Measurements from ENCODE around the gene OR13A1.
"Not testable (repeated sequence)": the region's sequence is repeated elsewhere in the genome, so short reads cannot be mapped to it uniquely, and the experiment has no call there.

DNA sequence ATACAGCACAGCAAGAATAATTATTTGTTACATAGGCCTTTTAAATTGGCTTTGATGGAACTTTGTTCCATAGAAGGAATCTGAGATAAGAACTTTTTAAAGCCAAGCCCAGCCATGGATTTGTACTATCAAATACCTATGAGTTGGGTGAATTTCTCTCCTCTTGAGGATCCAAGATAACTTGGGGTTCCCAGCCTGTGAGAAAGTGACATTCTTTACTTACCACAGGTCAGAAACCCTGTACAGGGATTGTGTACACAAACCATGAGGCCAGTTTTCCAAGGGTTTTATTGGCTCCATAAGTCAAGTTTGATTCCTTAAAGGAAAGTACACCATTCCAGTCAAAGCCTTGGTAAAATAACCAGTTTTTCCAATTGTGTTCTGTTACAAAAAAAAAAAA, 39.3 kb downstream of the OR13A1 start:
- TF ChIP-seq, protein P1, sequence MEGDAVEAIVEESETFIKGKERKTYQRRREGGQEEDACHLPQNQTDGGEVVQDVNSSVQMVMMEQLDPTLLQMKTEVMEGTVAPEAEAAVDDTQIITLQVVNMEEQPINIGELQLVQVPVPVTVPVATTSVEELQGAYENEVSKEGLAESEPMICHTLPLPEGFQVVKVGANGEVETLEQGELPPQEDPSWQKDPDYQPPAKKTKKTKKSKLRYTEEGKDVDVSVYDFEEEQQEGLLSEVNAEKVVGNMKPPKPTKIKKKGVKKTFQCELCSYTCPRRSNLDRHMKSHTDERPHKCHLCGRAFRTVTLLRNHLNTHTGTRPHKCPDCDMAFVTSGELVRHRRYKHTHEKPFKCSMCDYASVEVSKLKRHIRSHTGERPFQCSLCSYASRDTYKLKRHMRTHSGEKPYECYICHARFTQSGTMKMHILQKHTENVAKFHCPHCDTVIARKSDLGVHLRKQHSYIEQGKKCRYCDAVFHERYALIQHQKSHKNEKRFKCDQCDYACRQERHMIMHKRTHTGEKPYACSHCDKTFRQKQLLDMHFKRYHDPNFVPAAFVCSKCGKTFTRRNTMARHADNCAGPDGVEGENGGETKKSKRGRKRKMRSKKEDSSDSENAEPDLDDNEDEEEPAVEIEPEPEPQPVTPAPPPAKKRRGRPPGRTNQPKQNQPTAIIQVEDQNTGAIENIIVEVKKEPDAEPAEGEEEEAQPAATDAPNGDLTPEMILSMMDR (IDR thresholded peaks at IDR 0.05), result not testable (repeated sequence)
- TF ChIP-seq EZH2, EZH2phosphoT487 (IDR thresholded peaks at IDR 0.05): not testable (repeated sequence)

Data from neural progenitor cell (in vitro differentiated cells).